DMS114 treated with DMSO at 0.1 percent for 48 hours (cell line): ENCODE results near the gene KRTAP10-10.
"Not testable (repeated sequence)": the region's sequence is repeated elsewhere in the genome, so short reads cannot be mapped to it uniquely, and the experiment has no call there.

Experiments
- DNase-seq: peaks from one replicate; lab custom pipeline; 2025; ENCODE audit not compliant: unreplicated experiment; lab: John Stamatoyannopoulos, UW

KRTAP10-10 gene

DNA sequence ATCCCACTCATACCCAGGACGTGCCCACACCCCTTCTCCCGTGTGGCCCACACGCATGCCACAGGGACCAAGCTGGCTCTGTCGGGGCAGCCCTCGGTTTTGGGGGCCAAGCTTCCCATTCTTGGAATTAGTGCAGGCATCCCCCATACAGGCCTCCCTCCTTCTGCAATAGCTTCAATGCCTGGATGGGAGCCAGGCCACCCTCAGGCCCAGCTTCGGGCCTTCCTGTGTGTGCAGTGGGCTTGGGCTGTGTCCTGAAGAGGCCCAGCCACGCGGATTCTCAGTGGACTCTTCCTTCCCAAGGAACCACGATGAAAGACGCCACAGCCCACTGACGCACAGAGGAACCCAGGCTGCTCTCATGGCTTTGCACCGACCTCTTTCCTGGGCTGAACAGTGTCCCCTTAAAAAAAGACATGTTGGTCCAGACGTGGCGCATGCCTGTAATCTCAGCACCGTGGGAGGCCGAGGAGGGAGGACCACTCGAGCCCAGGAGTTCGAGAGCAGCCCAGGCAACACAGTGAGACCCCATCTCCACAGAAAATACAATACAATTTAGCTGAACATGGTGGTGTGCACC is 12.5 kb downstream of the KRTAP10-10 start:
- DNase-seq = no peak

DNA sequence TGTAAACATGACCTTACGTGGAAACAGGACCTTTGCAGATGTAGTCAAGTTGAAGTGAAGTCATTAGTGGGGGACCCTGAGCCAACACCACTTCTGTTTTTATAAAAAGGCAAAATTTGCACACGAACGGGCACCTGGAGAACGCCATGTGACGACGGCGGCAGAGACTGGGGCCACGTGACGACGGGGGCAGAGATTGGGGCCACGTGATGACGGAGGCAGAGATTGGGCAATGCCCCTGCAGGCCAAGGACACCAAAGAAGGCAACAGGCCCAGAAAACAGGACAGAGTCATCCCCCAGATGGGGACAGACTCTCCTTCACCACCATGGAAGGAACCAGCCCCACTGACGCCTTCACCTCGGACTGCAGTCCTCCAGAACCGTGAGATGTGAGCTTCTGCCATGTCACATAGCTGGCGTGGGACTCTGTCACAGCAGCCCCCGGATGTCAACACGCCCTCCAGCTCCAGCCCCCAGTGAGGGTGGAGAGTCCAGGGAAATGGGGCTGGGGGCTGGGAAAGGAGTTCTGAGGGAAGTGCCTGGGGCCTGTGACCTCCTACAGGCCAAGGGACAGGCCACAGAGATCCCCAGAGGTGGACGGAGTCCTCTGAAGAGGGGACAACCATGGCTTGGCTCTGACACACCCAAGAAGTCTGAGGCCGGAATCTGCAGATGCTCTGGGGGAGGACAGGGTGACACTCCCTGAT is 13.3 kb downstream of the KRTAP10-10 start:
- DNase-seq = no peak

DNA sequence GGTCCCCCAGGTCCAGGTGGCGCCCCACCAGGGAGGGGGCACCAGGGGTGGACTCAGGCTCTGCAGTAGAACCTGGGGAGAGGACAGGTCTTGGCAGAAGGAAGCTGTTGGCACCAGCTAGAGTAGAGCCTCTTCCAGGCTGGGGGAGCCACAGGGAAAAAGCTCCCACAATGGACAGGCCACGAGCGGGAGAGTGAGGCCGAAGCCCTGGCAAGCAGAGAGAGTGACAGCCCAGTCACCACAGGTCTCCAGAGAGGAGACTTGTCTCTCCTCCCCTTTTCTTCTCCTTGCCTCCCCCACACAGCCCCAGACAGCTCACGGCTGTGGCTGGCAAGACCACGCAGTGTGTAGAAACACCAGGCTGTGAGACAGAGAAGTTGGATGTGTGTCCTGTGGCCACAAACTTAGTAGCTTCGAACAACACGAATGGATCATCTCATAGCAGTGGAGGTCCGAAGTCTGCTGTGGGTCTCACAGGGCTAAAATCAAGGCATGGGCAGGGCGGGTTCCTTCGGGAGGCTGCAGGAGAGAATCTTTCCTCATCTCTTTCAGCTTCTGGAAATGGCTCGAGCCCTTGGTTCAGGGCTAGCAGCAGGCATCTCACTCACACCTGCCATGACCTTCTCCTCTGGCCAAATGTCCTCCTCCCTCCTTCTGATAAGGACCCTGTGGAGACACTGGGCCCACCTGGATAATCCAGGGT is 14.0 kb downstream of the KRTAP10-10 start:
- DNase-seq = no peak

DNA sequence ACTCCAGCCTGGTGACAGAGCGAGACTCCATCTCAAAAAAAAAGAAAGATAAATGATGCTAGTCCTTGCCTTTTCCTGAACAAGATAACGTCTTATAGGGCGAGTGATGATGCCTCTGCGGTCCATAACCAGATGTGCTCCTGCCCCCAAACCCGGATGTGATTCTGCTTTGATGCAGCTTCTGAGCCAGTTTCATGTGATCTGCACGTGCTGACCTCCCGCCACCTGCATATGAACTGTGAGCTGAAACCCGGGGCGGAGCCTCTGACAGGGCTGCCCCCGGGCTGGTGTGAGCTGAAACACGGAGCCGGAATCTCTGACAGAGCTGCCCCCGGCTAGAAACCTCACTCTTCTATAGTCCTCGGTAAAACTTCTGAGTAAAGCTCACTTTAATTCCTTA is 16.0 kb downstream of the KRTAP10-10 start:
- no peak for DNase-seq

DNA sequence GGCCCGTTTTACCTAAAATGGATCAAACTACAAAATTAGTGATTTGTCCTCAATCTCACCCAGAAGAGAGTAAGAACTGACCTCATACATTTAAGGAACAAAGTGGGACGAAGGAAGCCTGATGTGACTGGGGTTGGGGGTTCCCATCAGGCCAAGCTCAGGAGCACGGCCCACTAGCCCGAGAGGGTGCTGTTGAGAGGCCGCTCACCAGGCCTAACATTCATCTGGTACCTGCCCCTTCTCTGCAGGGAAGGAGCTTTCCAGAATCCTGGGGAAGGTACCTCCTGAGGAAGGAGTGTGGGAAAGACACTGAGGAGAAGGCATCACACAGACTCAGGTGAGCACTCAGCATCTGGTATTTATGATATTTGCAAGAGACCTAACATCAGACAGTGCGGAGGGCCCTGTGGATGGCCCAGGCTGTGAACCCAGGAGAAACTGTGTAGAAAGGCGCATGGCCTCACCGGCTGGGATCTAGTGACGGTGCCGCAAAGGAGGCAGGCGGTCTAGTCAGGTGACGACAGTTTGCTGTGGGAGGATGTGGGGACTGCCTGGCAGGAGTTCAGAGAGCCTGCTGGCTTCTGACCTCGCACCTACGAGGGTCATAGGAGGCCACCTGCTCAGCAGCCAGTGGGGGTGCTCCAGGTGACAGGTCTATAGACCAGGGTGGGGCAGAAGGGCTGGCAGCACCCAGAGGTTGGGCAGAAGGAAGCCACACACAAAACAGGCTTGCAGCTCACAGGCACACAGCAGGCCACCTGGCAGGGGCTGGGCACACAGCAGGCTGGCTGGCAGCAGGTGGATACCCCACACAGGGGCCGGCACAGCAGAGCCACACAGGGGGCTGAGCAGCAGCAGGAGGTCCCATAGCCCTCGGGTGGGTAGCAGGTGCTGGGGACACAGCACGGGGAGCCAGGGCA is 16.8 kb downstream of the KRTAP10-10 start:
- DNase-seq = no peak

DNA sequence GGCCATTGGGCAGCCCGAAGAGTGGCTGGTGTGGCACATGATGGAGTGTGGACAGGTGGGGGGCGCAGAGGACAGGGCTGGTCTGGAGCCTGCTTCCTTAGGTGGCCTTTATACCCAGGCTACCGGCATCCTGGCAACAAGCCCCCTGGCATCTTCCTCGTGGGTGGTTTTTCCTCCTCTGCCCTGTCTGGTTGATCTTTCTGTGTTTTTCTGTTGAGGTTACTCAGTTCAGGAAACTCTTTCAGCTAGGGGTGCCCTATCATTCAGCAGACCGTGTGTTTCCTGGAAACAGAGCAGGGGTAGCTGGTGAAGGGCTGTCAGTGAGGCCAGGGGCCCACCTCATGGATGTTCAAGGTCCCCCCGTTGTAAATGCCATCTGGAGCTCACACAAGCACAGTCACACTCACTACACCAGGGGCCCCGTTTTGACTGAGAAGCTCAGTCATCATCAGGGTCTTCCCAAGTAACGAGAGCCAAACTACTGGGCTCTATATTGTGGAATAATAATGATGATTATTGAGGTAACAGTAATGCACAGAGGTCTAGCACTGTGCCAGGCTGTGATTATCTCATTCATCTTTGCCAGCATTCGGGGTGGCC is 17.5 kb downstream of the KRTAP10-10 start, which contains the start of gene KRTAP12-4:
Gene KRTAP12-4 (minus strand): TSS at position 84 of the 600 bp plus-strand sequence. CDS start 45 bp downstream, at position 39.
- no peak for DNase-seq

DNA sequence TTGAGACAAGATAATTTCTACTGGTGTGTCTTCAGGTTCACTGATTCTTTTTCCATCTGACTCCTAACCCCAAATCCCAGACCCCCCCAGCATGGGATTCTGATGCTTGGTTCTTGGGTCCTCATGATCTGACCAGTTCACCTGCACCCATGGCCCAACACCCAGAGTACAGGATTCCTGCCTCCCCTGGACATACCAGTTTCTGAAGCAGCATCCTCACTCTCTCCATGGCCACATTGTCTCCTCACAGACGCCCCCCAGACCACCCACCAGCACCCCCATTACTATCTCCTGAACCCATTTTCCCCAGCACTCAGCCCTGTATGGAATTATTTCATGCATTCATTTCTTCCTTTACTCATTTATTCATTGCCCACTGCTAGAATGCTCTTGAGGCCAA is 19.7 kb downstream of the KRTAP10-10 start:
- DNase-seq = no peak

DNA sequence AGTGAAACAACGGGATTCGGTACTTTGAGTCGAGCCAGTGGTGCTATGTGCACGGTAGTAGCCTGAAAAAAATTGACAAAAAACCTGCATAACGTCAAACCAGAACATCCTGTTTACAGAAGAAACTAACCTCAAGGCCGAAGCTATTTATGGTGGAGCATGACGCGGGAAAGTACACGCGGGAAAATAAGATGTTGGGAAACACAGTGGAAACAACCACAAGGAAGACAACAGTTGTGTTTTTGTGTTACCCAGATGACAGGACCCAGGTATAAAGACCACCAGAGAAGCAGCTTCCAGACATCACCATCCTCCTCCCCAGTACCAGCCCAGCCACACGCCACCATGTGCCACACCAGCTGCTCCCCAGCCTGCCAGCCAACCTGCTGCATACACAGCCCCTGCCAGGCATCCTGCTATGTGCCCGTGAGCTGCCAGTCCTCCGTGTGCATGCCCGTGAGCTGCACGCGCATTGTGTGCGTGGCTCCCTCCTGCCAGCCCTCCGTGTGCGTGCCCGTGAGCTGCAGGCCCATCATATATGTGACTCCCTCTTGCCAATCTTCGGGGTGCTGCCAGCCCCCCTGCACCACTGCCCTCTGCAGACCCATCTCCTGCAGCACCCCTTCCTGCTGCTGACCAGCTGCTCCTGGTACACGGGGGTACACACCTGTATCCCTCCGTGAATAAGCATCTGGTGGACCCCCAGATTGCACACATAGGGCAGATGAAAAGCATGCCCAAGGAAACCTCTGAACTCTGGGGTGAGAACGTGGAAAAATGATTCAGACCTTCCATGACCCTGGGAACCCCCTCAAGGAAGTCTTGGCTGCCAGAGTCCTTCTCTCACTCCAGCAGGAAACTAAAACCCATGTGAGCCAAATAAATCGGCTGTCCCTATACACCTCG is 20.7 kb downstream of the KRTAP10-10 start, which contains the start of gene KRTAP12-3:
Gene KRTAP12-3 (plus strand): TSS at position 298 of the 906 bp plus-strand sequence. CDS start 48 bp downstream, at position 346.
- DNase-seq = no peak

DNA sequence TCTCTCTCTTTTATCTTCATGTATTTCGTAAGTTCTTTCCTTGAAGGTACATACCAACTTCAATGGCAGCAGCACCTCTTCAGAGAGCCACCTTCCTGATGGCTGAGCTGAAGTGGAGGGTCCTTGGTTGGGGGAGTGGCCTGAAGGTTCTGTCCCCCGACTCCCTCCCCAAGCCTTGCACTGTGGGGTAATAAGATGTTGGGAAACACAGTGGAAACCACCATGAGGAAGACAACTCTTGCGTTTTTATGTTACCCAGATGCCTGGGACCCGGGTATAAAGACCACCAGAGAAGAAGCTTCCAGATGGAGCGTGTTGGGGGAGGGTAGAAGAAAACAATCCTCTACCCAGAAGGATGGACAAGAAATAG is 21.4 kb downstream of the KRTAP10-10 start:
- no peak for DNase-seq

DNA sequence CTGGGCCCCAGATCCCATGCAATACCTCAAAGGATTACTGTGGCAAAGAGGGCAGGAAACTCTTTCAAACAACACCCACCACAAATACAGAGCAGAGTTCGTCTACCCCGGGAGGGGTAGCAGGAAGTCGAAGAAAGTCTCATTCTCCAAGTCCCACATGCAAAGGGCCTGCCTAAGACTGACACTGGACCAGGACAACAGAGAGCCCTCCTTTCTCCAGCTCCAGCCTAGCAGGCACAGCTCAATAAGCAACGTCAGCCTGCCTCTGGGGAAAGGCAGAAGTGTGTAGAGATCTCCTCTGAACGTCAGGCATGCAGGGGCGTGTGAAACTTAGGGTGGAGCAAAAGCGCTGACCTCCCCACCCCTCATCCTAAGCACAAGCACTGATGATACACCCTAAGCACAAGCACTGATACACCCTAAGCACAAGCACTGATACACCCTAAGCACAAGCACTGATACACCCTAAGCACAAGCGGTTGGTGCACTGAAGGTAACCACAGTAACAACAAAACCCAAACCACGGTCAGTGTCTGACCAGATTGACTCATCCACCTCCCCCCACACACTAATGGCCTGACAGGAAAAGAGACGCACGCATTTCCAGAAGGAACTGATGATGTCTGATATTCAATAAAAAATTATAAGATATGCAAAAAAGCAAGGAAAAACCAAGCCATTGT is 21.9 kb downstream of the KRTAP10-10 start:
- DNase-seq = no peak

DNA sequence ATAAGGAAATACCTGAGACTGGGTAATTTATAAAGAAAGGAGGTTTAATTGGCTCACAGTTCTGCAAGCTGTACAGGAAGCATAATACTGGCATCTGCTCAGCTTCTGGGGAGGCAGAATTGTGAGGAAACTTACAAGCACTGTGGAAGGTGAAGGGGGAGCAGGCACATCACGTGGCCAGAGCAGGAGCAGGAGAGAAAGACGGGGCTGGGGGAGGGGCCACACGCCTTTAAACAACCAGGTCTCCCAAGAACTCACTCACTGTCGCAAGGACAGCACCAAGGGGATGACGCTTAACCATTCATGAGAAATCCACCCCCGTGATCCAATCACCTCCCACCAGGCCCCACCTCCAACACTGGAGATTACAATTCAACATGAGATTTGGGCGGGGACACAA is 24.4 kb downstream of the KRTAP10-10 start:
- DNase-seq = not testable (repeated sequence)

DNA sequence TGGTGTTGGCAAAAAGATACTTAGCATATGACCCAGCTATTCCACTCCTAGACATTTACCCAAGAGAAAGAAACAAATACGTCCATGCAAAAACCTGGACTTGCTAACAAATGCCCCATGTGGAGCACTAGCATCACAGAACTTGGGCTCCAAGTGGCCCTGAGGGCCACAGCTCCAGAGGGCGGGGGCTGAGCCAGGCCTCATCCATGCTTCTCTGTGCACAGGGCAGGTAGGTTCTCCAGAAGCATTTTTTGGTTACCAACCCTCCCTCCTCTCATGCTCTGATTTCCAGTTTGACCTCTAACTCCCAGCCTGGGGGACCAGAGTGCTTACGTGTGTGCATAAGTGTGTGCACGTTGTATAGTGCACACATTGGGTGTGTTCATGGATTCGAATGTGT is 27.5 kb downstream of the KRTAP10-10 start:
- DNase-seq = no peak

DNA sequence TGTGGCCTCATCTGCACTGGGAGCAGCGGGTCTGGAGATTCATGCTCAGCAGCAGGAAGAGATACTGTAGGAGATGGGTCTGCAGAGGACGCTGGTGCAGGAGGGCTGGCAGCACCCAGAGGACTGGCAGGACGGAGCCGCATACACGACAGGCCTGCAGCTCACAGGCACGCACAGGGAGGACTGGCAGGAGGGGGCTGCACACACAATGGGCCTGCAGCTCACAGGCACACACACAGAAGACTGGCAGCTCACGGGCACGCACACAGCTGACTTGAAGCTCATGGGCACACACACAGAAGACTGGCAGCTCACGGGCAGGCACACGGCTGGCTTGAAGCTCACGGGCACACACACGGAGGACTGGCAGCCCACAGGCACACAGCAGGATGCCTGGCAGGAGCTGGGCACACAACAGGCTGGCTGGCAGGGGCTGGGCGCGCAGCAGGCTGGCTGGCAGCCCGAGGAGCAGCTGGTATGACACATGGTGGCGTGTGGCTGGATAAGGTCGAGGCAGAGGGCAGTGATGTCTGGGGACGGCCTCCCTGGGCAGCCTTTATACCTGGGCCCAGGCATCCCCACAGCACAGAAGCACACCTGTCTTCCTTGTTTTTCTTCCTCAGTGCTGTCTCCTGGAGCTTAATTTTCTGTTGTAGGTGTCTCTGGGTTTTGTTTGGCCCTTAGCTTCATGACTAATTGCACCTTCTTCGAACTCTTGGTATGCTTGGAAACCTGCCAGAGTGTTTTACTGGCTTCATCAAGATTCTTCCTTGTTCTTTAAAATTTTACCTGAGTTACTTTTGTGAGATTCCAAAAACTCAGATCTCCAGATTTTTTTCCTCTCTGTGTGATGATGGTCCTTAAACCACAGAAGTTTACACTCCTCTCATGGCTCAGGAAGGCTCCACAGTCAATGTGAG is 29.5 kb downstream of the KRTAP10-10 start, which contains the start of gene KRTAP12-2:
Gene KRTAP12-2 (minus strand): TSS at position 527 of the 920 bp plus-strand sequence. CDS start 41 bp downstream, at position 486.
- DNase-seq = no peak

DNA sequence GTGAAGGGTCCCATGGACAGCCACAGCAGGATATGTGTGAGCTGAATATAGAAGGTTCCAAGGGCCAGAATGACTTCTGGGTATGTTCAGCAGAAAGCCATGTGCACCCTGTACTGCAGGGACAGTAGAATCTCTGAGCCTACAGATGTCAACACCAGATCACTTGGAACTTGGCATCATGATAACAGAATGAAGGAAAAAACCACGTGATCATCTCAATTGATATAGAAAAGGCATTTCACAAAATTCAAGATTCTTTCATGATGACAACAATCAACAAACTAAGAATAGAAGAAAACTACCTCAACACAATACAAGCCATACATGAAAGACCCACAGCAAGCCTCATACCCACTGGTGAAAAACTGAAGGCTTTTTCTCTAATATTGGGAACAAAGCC is 30.5 kb downstream of the KRTAP10-10 start:
- no peak for DNase-seq

DNA sequence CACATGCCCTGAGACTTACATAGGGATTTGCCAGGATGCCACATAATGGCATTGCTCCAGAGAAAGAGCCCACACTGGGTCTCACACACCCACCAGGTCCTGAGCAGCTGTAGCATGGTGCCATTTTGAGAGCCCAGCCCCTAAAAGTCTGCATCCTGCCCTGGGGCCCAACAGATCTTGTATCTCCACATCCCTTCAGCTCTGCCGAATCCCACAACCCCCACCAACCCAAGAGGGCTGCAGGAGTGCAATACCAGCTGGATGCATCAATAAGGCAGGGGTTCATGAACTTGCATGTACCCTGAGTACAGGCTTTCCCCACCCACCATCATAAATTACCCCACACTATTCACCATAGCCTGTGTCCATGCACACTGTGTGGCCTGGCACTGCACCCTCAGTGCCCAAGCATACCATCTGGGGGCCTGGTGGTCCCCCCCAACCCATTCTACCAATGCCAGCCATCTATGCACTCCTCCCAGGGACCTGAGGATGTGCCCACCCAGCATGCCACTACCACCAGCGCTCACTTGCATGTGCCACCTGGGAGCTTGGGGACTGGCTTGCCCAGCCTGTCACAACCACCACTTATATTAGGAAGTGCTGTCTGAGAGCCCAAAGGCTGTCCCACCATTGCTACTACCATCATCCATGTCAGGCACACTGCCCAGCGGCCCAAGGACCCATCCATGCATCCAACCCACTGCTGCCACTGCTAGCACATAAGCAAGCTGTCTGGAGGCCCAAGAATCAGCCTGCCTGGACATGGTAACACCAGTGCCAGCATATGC is 33.7 kb downstream of the KRTAP10-10 start:
- DNase-seq = no peak

DNA sequence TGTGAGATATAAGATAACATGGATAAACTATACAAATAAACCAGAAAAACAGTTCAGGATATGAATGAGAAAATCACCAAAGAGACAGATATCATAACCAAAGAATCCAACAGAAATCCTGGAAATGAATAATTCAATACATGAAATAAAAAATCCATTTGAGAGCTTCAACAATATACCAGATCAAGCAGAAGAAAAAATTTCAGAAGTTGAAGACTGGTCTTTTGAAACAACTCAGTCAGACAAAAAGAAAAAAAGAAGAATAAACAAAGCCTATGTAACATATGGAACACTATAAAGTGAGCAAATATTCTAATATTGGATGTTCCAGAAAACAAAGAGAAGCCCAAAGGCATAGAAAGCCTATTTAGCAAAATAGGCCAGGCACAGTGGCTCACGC is 34.8 kb downstream of the KRTAP10-10 start:
- no peak for DNase-seq

DNA sequence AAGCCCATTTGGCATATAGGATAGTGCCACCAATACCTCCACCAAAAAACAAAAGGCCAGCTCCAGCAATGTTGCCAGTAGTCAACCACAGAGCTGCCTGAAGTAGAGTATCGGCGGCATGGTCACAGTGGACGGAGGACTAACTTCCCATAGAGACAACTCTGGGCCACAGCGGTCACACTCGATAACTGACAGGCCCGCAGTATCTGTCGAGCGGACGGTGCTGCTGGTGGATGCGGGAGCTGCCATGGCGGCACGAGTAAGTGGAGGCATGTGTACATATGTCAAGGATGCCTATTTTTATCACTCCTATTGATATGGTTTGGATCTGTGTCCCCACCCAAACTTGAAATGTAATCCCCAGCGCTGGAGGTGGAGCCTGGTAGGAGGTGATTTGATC is 40.7 kb downstream of the KRTAP10-10 start:
- DNase-seq = no peak
